GM18508 (cell line): ENCODE results near the gene DDAH1.

ENCODE experiments used
- ATAC-seq: cut with Tn5 transposase; IDR thresholded peaks from one replicate; pipeline ENCODE4 v1.9.1; 2021; ENCODE audit warnings: moderate number of reproducible peaks; ENCODE audit not compliant: insufficient read depth, unreplicated experiment

DDAH1 gene

GRCh38 chr1:85339656-85340399, 125.1 kb downstream of the DDAH1 start:
- ATAC-seq, result no peak

- ATAC-seq, result no peak
Measured at GRCh38 chr1:85339089-85339488, 125.9 kb downstream of the DDAH1 start.

- ATAC-seq, result no peak
Measured at GRCh38 chr1:85334962-85335361, 130.0 kb downstream of the DDAH1 start.

- no peak for ATAC-seq
Measured at GRCh38 chr1:85333186-85333585, 131.8 kb downstream of the DDAH1 start.

GRCh38 chr1:85332575-85332974, 132.4 kb downstream of the DDAH1 start:
- no peak for ATAC-seq

GRCh38 chr1:85330711-85331290, 134.2 kb downstream of the DDAH1 start:
- ATAC-seq, result no peak

- no peak for ATAC-seq
Measured at GRCh38 chr1:85330214-85330631, 134.7 kb downstream of the DDAH1 start.

- no peak for ATAC-seq
Measured at GRCh38 chr1:85328713-85329397, 136.1 kb downstream of the DDAH1 start.

- no peak for ATAC-seq
Measured at GRCh38 chr1:85327759-85328158, 137.2 kb downstream of the DDAH1 start.

GRCh38 chr1:85326851-85327250, 138.1 kb downstream of the DDAH1 start:
- ATAC-seq, result no peak

GRCh38 chr1:85326336-85326735, 138.6 kb downstream of the DDAH1 start:
- no peak for ATAC-seq

GRCh38 chr1:85325920-85326319, 139.0 kb downstream of the DDAH1 start:
- no peak for ATAC-seq

GRCh38 chr1:85323770-85324169, 141.2 kb downstream of the DDAH1 start:
- no peak for ATAC-seq

GRCh38 chr1:85322655-85323054, 142.3 kb downstream of the DDAH1 start:
- no peak for ATAC-seq

GRCh38 chr1:85321237-85321964, 143.6 kb downstream of the DDAH1 start:
- ATAC-seq, result peak; percentile 68

GRCh38 chr1:85320371-85321131, 144.4 kb downstream of the DDAH1 start:
- ATAC-seq, result no peak

- no peak for ATAC-seq
Measured at GRCh38 chr1:85319931-85320330, 145.0 kb downstream of the DDAH1 start.

GRCh38 chr1:85319491-85319890, 145.5 kb downstream of the DDAH1 start:
- ATAC-seq, result no peak

- ATAC-seq, result no peak
Measured at GRCh38 chr1:85318217-85318616, 146.7 kb downstream of the DDAH1 start.

- ATAC-seq, result no peak
Measured at GRCh38 chr1:85317560-85317959, 147.4 kb downstream of the DDAH1 start.
